Upper lobe of left lung (tissue), 4 donors: Measurements from ENCODE around the gene C6orf47.

ENCODE experiments used
- EP300 ChIP-seq, 4 donors: sonication (generic); formaldehyde crosslinking; IDR thresholded peaks; one replicate each; pipeline ENCODE4 v1.5.1; 2017; ENCODE audit warnings: antibody characterized with exemption in 4 of 4, control low read depth in 2 of 4
- POLR2A ChIP-seq, 4 donors: fragments of 450-650 bp; IDR thresholded peaks; one replicate each; pipeline ENCODE4 v1.5.1; 2016 to 2017; ENCODE audit warnings: antibody characterized with exemption in 4 of 4, mild to moderate bottlenecking in 2 of 4
- POLR2AphosphoS5 ChIP-seq, 2 donors: sonication (generic); formaldehyde crosslinking; IDR thresholded peaks; one replicate each; pipeline ENCODE4 v1.5.1; 2017; ENCODE audit warnings: antibody characterized with exemption in 2 of 2
- TF ChIP-seq, protein P1 (sequence below), 6 experiments: fragments of 450-650 bp in 4 of 6; fragments of 200-600 bp in 2 of 6; sonication (generic) in 2 of 6; IDR thresholded peaks; one replicate each; pipeline ENCODE4 v1.5.1; 2016 to 2019; ENCODE audit warnings: antibody characterized with exemption in 6 of 6

DNA sequence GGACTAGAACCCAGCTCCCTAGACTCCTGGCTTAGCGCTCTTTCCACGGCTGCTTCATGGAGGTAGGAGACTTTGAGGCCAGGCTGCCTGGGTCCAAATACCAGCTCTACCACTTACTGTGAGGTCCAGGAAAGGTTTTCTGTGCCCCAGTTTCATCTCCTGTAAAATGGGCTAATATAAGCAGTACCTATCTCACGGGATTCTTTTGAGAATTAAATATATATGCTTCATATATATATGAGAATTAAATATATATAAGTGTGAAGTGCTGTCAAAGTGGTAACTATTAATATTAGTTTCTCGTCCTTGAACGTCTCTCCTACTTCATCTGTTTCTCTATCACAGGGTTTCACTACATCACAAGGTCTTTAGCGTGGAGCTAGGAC, 30.5 kb upstream of the C6orf47 start:
- TF ChIP-seq, protein P1, sequence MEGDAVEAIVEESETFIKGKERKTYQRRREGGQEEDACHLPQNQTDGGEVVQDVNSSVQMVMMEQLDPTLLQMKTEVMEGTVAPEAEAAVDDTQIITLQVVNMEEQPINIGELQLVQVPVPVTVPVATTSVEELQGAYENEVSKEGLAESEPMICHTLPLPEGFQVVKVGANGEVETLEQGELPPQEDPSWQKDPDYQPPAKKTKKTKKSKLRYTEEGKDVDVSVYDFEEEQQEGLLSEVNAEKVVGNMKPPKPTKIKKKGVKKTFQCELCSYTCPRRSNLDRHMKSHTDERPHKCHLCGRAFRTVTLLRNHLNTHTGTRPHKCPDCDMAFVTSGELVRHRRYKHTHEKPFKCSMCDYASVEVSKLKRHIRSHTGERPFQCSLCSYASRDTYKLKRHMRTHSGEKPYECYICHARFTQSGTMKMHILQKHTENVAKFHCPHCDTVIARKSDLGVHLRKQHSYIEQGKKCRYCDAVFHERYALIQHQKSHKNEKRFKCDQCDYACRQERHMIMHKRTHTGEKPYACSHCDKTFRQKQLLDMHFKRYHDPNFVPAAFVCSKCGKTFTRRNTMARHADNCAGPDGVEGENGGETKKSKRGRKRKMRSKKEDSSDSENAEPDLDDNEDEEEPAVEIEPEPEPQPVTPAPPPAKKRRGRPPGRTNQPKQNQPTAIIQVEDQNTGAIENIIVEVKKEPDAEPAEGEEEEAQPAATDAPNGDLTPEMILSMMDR (IDR thresholded peaks at IDR 0.05), result no peak
- TF ChIP-seq POLR2AphosphoS5 (IDR thresholded peaks at IDR 0.05) (no peak), POLR2A (IDR thresholded peaks at IDR 0.05) (no peak), EP300 (IDR thresholded peaks at IDR 0.05) (no peak)
